Osteoblast (primary cell): ENCODE data around the gene TMIGD3. TPM values are rescaled to one million over a fixed set of nuclear protein-coding genes. Genes with fewer than 3 reads are reported as not detected.
A peak's percentile ranks its signal among the peaks of the same experiment; 100 is the strongest.

ENCODE experiments used
- DNase-seq: peaks from one replicate; pipeline ENCODE4 v3.0.0; 2011; ENCODE audit warnings: low spot score, mixed read lengths; ENCODE audit not compliant: insufficient read length; ENCODE audit errors: missing footprints
- H2AFZ ChIP-seq: 2 replicates; pipeline ENCODE4 v1.6.0; 2011; ENCODE audit warnings: mild to moderate bottlenecking, low read length
- H3K27ac ChIP-seq: 2 replicates; pipeline ENCODE4 v1.5.1; 2011; ENCODE audit warnings: mild to moderate bottlenecking, low read depth, low read length, moderate library complexity
- H3K27me3 ChIP-seq: 2 replicates; pipeline ENCODE4 v1.6.0; 2012; ENCODE audit warnings: mild to moderate bottlenecking, control low read depth, inconsistent platforms, low read length, moderate library complexity; ENCODE audit not compliant: insufficient read depth
- H3K36me3 ChIP-seq: 2 replicates; pipeline ENCODE4 v1.5.1; 2011; ENCODE audit warnings: mild to moderate bottlenecking, low read length, control low read depth, moderate library complexity; ENCODE audit not compliant: insufficient read depth
- H3K4me1 ChIP-seq: 2 replicates; pipeline ENCODE4 v1.5.1; 2011; ENCODE audit warnings: mild to moderate bottlenecking, low read length, control low read depth, moderate library complexity; ENCODE audit not compliant: insufficient read depth
- H3K4me2 ChIP-seq: 2 replicates; pipeline ENCODE4 v1.6.0; 2011; ENCODE audit warnings: mild to moderate bottlenecking, low read length; ENCODE audit not compliant: insufficient read depth
- H3K4me3 ChIP-seq: fragments of 200-600 bp; sonication (generic); 3 replicates; pipeline ENCODE4 v1.5.1; 2012; ENCODE audit warnings: mild to moderate bottlenecking, low read length, inconsistent platforms; ENCODE audit not compliant: insufficient read depth
- H3K79me2 ChIP-seq: 2 replicates; pipeline ENCODE4 v1.6.0; 2012; ENCODE audit warnings: mild to moderate bottlenecking, low read length, control low read depth, inconsistent platforms; ENCODE audit not compliant: insufficient read depth
- H3K9me3 ChIP-seq: 2 replicates; pipeline ENCODE4 v1.5.1; 2011; ENCODE audit warnings: low read depth, low read length, control low read depth
- H4K20me1 ChIP-seq: 2 replicates; pipeline ENCODE4 v1.6.0; 2012; ENCODE audit warnings: mild to moderate bottlenecking, low read length, control low read depth; ENCODE audit not compliant: insufficient read depth
- total RNA-seq: library from RNA; depleted of rRNA; stranded (reverse); fragments of >200 nt; gene quantifications from 2 replicates; pipeline ENCODE4 v1.2.3, GENCODE V29; 2012
- TF ChIP-seq, protein P1 (sequence below): IDR thresholded peaks from 2 replicates; pipeline ENCODE4 v1.5.1; 2011; ENCODE audit warnings: mild to moderate bottlenecking, low read depth, low read length, moderate library complexity; ENCODE audit errors: extremely low read depth

TMIGD3 gene
- total RNA-seq, 1 donor: not detected

GRCh38 chr1:111448918-111449702, 54.3 kb downstream of the TMIGD3 start, which contains the start of the genes ATP5PB and WDR77:
Gene ATP5PB, plus strand, starts transcription at chr1:111449464. Its CDS starts 78 bp downstream, at chr1:111449542.
Gene WDR77, minus strand, starts transcription at chr1:111449256. Its CDS starts 87 bp downstream, at chr1:111449169.
- no peaks in the 10 kb centered on the region for H3K27me3 ChIP-seq
- H3K4me1 ChIP-seq: peaks cover 17% of the 10 kb centered on the region
- H3K4me3 ChIP-seq: peak within 1 kb of the TSS; percentile 93
- H4K20me1 ChIP-seq: peaks cover 15% of the 10 kb centered on the region
- peak within 1 kb of the TSS; percentile 88 for H3K27ac ChIP-seq
- peaks cover 31% of the 10 kb centered on the region for H3K36me3 ChIP-seq
- H2AFZ ChIP-seq: peak within 1 kb of the TSS; percentile 98
- TF ChIP-seq, protein P1, sequence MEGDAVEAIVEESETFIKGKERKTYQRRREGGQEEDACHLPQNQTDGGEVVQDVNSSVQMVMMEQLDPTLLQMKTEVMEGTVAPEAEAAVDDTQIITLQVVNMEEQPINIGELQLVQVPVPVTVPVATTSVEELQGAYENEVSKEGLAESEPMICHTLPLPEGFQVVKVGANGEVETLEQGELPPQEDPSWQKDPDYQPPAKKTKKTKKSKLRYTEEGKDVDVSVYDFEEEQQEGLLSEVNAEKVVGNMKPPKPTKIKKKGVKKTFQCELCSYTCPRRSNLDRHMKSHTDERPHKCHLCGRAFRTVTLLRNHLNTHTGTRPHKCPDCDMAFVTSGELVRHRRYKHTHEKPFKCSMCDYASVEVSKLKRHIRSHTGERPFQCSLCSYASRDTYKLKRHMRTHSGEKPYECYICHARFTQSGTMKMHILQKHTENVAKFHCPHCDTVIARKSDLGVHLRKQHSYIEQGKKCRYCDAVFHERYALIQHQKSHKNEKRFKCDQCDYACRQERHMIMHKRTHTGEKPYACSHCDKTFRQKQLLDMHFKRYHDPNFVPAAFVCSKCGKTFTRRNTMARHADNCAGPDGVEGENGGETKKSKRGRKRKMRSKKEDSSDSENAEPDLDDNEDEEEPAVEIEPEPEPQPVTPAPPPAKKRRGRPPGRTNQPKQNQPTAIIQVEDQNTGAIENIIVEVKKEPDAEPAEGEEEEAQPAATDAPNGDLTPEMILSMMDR: no peak
- peaks cover 87% of the 10 kb centered on the region for H3K79me2 ChIP-seq
- peak within 1 kb of the TSS; percentile 94 for H3K4me2 ChIP-seq
- DNase-seq: peak; percentile 96
- no peaks in the 10 kb centered on the region for H3K9me3 ChIP-seq

DNA sequence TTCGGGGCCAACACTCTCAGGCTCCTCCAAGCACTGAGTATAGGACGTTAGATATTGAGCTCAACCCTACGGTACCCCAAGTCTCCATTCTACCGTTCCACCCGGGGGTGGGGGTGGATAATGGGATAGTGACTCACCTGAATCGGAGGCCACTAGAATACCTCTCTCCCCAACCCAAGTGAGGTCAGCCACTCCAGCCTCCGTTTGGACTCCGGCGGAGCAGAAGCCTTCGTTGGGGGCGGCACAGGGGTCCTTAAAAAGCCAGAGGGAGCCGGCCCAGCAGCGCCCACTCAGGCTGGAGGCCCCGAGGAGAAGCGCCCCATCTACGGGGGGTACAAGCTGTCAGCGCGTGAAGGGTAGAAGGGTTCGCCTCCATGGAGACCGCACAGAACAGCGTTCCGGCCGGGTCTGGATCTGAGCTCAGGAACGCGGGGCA, 54.9 kb downstream of the TMIGD3 start:
- peaks cover 17% of the 10 kb centered on the region for H3K4me1 ChIP-seq
- H3K4me2 ChIP-seq: peak overlapping the region; percentile 84
- peak; percentile 43 for DNase-seq
- TF ChIP-seq, protein P1: no peak
- H3K9me3 ChIP-seq: no peaks in the 10 kb centered on the region
- no peaks in the 10 kb centered on the region for H3K27me3 ChIP-seq
- peaks cover 11% of the 10 kb centered on the region for H4K20me1 ChIP-seq
- peak overlapping the region; percentile 86 for H2AFZ ChIP-seq
- H3K79me2 ChIP-seq: peaks cover 81% of the 10 kb centered on the region
- H3K4me3 ChIP-seq: peak overlapping the region; percentile 93
- peaks cover 33% of the 10 kb centered on the region for H3K36me3 ChIP-seq
- peak overlapping the region; percentile 67 for H3K27ac ChIP-seq

DNA sequence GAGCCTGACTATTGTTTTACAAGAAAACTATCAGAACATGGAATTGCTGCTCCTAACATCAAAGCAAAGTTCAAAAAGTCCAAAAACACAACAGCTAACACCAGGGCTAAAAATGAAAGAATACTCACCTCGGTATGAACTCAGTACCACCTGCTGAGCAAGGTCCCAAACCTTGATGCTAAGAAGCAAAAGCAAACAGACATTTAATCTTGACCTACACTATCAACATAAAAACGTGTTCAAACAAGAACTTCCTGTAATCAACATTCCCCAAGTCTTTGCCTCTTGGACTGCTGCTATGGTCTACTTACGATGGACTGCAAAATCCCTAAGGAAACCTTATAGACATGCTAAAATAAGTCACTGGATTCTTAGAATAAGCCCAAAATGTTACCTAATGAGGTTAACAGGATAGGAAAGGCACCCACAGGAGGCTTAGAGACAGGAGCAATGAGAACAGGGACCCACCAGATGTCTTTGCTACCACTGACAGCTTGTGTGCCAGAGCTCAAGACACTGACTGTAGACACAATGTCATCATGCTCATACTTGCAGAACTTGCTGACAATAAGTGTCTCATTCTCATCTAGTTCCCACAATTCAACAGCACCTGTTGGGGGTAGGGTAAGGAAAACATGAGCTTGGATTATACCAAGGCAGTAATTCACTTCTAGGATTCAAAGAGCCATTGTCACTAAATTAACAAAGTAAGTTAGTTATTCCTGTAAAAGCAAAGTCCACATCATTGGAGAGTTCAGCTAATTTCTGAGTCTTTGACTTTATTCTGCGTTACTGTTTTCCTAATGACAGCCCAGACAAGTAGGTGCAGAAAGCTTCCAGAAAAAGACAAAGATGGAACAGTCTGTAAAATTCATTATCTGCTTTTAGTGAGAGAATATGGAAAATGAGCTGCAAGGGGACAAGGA, 56.2 kb downstream of the TMIGD3 start:
- peaks cover 68% of the 10 kb centered on the region for H3K79me2 ChIP-seq
- H2AFZ ChIP-seq: no peak overlapping the region
- H3K9me3 ChIP-seq: no peaks in the 10 kb centered on the region
- peaks cover 7% of the 10 kb centered on the region for H4K20me1 ChIP-seq
- peaks cover 46% of the 10 kb centered on the region for H3K36me3 ChIP-seq
- peaks cover 17% of the 10 kb centered on the region for H3K4me1 ChIP-seq
- H3K4me2 ChIP-seq: peak overlapping the region; percentile 84
- no peak overlapping the region for H3K27ac ChIP-seq
- H3K27me3 ChIP-seq: no peaks in the 10 kb centered on the region
- TF ChIP-seq, protein P1: no peak
- H3K4me3 ChIP-seq: peak overlapping the region; percentile 93
- DNase-seq: no peak

DNA sequence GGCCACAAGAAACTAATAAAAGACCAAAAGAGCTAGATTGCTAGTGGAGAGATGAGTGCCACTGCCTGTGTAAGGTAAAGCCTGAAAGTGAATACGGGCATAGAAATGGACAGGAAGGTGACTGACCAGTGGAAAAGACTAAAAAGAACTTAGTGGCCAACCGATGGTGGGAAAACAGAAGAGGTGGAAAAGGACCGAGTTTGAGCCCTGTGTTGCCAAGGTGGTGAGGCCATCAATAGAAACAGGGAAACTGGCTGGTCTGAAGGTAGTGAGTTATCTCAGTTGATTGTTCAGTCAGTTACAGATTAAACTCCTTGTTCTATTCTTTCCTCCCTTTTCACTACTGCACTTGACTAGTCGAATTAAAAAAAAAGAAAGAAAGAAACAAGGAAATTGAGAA, 56.9 kb downstream of the TMIGD3 start:
- Histone ChIP-seq H2AFZ (no peak overlapping the region), H4K20me1 (peaks cover 7% of the 10 kb centered on the region), H3K36me3 (peaks cover 50% of the 10 kb centered on the region), H3K27me3 (no peaks in the 10 kb centered on the region), H3K4me1 (peaks cover 17% of the 10 kb centered on the region), H3K4me3 (no peak overlapping the region), H3K79me2 (peaks cover 61% of the 10 kb centered on the region), H3K9me3 (no peaks in the 10 kb centered on the region), H3K27ac (no peak overlapping the region), H3K4me2 (no peak overlapping the region)
- DNase-seq: no peak
- TF ChIP-seq, protein P1: no peak
